NCI-H526 (cell line): ENCODE data around the gene CDKL4.
"Not testable (repeated sequence)": the region's sequence is repeated elsewhere in the genome, so short reads cannot be mapped to it uniquely, and the experiment has no call there.

Source experiments
- DNase-seq, 2 experiments: peaks; one replicate each; lab custom pipeline; 2025; lab: John Stamatoyannopoulos, UW

Gene CDKL4

DNA sequence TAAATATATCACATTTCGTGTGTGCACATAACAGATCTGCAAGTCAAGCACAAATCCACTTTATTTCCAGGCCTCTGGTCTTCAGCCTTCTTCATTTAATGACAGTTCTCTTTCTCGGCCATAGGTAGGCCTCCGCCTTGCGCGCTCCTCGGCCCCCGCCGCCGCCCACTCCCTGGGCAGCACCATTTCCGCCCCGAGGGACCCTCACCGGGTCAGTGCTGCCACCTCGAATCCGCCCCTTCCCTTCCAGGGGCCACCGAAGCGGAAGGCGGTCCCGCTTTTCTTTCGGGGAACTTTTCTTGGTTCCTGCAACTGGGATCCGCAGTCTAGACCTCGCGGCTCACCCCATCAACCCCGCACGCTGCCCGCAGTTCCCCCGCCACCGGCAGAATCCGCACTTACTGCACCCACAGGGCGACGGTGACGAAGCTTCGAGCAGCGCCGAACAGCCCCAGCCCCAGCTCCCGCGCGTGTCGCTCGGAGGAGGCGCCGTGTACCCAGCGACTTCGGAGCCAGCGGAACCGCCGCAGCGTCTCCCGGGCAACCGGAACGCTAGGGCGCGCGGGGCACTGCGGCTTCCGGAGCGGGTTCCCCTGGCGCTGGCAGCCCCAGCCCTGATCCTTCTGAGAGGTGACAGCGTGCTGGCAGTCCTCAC is at the start of gene CDKL4:
Gene CDKL4 (minus strand): TSS at position 502 of the 655 bp plus-strand sequence.
- DNase-seq = peak; percentile 4 to 67

DNA sequence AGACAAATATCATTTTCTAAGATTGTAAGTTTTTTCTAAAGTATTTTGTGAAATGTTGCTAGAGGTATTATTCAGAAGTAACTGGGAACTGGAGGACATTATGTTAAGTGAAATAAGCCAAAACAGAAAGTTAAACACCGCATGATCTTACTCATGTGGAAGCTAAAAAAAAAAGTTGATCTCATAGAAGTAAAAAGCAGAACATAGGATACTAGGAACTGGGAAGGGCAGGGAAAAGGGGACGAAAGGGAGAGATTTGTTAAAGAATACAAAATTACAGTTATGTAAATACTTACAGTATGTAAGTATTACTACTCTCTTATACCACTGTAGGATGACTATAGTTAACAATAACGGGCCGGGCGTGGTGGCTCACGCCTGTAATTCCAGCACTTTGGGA is 46.7 kb upstream of the CDKL4 start:
- DNase-seq = no peak

DNA sequence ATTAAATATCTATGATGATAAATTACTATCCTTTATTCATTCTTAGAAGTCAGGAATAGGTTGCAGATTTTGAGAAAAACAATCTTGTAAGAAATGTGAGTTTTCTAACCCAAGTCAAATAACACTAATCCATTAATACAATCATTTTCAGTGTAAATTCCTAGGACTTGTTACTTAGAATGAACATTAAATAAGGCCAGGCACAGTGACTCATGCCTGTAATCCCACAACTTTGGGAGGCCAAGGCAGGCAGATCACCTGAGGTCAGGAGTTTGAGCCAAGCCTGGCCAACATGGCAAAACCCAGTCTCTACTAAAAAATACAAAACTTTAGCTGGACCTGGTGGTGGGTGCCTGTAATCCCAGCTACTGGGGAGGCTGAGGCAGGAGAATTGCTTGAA is 45.8 kb upstream of the CDKL4 start:
- DNase-seq = no peak

DNA sequence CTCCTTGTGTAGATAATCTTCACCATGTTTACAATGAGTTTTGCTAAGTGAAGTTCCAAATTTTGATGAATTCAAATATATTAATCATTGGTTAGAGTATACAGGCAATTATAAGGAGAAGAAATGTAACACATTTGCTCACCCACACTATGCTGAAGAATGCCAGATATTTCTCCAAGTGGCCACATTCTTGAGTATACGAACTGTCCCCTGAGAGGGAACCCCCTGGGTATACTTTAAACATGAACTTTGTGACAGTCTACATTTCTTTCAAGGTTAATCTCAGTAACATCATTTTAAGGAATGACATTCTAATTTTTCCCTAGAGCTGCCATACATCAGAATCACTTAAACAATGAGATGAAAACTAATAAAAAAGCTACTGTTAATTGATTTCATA is 39.8 kb upstream of the CDKL4 start:
- DNase-seq = no peak

DNA sequence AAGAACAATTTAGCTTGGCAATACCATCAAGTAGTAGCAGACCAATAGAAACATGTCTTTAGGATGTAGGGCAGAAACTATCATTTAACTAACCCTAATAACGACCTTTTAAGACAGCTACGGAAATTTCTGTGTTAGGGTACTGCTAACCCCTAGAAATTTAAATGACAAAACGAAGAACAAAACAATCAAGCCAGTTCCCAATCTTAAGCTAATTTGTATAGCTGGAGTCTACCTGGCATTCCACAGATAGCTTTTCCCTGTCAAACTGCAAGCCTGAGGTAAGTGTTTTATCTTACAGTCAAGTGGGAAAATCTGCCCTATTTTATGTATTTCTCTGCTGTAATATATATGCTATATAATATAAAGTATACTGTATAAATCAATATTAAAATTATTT is 37.6 kb upstream of the CDKL4 start:
- DNase-seq = no peak

DNA sequence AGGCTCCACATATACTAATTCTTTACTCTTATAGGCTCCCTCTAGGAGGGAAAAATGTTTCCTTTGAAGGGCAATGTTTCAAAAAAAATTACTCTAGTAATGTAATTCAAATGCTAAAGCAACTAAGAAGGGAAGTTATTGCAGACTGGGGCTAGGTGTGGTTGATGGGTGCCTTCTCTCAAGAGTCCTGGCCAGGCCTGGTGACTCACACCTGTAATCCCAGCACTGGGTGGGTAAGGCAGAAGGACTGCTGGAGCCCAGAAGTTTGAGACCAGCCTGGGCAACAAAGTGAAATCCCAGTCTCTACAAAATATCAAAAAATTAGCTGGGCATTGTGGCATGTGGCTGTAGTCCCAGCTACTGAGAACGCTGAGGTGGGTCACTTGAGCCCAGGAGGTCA is 31.2 kb upstream of the CDKL4 start:
- DNase-seq = no peak

DNA sequence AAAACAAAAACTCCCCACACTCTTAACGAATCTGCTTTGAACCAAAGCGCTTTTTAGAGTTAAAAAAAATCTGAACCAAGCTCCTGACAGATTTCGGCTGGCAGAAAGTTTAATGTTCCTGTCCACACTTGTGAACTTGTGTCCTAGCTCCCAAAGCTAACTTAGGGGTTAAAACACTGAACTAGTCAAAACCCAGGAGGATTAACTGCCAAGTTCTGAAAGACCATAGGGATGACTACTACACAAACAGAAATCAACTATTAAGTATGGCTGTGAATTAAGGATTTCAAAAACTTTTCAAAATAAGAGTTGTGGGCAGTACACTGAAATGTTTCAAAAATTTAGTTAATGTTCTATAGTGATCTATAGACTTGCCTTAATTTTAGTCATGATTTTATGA is 26.2 kb upstream of the CDKL4 start:
- no peak for DNase-seq

DNA sequence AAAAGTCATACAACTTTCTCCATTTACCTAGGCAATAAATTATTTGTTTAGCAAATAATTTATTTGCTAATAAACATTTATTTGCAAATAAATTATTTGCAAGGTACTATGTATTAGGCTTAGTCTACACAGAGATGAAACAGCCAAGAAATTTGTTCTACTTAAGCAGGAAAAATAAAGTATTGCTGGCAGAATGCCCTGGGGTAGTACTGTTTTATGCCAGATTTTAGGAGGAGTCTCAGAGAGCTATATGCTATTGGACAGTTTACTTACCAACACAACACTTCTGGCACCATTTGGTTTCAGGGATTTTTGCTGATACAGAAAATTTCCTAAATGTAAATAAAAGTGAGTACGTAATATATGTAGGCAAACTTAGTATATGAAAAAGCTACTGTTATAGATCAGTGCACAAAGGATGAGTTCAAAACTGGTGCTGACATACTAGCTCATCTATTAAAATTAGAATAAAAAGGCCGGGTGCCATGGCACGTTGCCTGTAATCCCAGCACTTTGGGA is 23.2 kb upstream of the CDKL4 start:
- DNase-seq = no peak

DNA sequence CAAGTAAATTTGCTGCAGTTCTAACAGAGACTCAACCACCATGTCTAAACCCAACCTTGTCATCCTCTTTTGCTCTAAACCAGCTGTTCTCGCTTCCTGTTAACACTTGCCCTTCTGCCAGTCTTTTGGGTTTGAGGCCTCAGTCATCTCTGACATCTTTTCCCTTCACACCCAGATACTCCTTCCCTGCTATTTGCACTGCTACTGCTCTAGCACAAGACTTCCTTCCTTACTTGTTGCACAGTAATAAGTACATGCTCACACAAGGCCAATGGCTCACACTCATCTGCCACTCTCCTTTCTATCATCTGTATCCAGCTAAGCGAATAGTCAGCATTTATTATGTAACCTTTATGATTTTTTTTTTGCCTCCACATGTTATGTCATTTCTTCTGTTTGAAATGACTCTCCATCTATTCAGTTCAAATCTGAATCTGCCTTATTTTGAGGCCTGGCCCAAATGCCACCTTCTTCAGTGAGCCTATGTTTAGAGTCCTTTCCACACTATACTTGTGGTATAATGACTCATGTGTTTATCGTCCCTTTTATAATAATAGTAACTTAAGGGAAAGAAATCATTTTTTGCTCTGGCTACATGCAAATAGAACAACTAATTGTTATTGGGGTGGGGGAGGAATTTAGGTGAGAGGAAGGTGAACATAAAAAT is 22.5 kb upstream of the CDKL4 start:
- DNase-seq = no peak

DNA sequence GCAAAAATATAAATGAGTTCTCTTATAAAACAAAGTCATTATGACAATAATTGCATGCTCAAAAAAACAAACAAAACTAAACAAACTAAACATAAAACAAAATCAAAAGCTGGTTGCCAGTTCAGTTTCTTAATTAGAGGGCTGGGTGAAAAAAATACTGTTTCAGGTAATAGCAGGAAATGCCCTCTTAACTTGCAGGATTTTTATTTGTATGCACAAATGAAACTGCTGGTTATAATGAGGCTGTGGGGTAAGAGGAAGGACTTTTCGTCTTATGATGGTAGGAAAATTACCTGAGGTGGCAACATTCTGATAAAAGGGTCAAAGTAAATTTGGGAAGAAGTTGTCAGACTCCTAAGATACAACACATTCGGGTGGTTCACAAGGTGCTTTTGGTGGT is 21.5 kb upstream of the CDKL4 start:
- DNase-seq = no peak

DNA sequence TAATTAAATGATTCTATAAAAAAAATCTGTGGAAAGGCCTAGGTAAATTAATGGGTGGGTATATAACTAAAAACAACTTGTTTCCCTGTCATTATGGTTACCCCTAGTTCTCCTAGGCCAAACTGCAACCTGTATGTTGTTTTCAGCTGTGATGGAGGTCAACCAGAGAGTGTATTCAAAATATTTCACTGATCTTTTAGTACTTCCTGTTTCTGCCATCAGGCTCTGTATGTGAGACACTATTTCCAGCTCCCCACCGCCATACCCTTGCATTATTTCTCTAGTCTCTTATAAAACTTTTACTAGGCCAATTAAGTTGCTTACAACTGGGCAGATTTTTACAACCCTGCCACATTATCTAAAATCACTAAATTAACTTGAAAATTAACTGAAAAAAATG is 21.0 kb upstream of the CDKL4 start:
- DNase-seq = no peak

DNA sequence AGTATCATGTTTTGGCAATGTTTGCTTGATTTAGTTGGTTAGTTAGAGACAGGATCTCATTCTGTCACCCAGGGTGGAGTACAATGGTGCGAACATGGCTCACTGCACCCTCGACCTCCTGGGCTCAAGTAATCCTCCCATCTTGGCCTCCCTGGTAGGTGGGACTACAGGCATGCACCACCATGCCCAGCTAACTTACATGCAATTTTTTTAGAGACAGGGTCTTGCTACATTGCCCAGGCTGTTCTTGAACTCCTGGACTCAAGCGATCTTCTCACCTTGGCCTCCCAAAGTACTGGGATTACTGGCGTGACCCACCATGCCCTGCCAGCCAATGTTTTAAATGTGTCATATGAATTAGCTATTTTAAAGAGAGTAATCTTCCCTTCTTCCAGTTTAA is 16.3 kb upstream of the CDKL4 start:
- DNase-seq = no peak

DNA sequence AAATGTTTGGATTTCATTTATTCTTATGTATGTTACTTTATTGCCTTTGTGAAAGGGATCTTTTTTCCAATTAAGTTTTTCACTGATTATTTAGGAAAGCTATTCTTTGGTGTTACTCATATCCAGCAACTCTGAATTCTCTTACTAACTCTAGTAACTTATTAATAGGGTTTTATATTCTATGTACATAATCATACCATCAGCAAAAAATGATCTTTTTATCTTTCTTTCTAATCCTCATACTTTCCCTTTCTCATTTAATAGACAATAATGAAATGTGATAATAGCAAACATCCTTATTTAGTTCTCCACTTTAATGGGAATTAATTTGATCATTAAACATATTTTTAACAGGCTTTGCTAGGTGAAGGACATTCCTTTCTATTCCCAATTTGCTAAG is 12.3 kb upstream of the CDKL4 start:
- no peak for DNase-seq

DNA sequence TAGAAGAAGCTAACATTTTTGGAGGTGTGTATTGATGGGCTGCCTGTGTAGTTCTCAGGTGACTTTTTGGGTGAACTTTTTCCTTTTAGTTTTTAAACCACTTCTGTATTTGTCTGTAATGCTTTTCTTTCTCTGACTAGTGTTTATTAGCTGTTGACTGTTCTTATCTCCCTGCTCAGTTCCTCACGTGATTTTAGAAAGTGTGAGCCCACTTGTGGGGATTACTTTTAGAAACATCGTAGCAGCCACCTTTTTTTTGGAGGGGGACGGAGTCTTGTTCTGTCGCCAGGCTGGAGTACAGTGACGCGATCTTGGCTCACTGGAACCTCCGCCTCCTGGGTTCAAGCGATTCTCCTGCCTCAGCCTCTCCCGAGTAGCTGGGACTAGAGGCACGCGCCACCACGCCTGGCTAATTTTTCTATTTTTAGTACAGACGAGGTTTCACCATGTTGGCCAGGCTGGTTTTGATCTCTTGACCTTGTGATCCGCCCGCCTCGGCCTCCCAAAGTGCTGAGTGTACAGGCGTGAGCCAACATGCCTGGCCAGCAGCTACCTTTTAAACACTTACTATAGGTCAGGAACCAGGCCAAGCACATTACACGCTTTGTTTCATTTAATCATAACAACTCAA is 9.2 kb upstream of the CDKL4 start:
- DNase-seq = no peak

DNA sequence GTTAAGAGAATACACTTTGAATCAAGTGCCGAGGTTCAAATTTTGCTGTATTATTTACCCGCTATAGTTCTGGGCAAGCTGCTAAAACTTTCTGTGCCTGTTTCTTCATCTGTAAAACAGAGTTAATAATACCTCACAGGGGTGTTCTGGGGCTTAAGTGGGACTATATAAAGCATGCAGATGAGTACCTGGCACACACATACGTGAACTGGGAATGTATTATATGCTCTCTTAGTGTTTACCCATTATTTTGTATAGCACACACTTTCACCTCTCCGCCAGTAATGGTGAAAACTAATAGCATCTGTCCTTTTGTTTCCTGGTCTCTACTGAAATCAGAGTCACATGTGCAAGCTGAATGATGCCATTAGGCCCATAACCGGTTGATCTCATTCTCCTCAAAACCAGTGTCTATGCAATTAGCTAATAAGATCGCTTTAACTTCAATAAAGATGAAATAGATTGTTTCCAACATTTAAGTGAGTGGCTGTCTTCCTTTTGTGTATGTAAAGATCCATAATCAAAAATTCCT is 3.8 kb upstream of the CDKL4 start:
- DNase-seq = no peak

DNA sequence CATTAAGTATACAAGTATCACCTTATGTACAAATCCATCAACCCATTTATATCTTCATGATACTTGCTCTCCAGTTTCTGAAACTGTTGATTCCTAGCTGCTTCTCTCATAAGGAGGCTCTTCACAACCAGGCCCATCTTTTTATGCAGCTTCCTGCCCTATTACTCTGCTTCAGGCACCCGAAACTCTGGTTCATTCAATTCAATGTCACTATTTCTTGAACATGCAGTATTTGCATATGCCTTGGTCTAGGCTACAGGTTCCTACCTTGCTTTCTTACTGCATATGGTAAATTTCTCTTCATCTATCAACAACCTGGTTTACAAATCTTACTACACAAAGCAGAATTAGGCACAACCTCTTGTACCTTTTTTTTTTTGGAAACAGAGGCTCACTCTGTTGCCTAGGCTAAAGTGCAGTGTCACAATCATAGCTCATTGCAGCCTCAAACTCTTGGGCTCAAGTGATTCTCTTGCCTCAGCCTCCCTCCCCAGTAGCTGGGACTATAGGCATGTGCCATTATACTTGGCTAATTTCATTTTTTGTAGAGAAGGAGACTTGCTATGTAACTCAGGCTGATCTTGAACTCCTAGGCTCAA is 2.7 kb upstream of the CDKL4 start:
- DNase-seq = no peak

DNA sequence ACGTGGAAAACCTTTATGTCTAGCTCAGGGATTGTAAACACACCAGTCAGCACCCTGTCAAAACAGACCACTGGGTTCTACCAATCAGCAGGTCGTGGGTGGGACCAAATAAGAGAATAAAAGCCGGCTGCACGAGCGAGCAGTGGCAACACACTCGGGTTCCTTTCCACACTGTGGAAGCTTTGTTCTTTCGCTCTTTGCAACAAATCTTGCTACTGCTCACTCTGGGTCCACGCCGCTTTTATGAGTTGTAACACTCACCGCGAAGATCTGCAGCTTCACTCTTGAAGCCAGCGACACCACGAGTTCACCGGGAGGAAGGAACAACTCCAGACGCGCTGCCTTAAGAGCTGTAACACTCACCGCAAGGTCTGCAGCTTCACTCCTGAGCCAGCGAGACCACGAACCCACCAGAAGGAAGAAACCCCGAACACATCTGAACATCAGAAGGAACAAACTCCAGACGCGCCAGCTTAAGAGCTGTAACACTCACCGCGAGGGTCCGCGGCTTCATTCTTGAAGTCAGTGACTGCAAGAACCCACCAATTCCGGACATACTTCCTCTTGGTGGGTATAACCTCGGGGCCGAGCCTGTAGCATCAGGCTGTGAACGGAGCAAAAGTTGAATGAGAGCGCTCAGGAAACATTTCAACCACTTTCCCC is 1.3 kb upstream of the CDKL4 start:
- DNase-seq = not testable (repeated sequence)

DNA sequence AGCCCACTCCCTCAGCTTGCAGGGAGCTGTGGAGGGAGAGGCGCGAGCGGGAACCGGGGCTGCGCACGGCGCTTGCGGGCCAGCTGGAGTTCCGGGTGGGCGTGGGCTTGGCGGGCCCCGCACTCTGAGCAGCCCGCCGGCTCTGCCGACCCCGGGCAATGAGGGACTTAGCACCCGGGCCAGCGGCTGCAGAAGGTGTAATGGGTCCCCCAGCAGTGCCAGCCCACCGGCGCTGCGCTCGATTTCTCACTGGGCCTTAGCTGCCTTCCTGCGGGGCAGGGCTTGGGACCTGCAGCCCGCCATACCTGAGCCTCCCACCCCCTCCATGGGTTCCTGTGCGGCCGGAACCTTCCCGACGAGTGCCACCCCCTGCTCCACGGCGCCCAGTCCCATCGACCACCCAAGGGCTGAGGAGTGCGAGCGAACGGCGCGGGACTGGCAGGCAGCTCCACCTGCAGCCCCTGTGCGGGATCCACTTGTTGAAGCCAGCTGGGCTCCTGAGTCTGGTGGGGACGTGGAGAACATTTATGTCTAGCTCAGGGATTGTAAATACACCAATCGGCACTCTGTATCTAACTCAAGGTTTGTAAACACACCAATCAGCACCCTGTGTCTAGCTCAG is 582 bp upstream of the CDKL4 start:
- not testable (repeated sequence) for DNase-seq

DNA sequence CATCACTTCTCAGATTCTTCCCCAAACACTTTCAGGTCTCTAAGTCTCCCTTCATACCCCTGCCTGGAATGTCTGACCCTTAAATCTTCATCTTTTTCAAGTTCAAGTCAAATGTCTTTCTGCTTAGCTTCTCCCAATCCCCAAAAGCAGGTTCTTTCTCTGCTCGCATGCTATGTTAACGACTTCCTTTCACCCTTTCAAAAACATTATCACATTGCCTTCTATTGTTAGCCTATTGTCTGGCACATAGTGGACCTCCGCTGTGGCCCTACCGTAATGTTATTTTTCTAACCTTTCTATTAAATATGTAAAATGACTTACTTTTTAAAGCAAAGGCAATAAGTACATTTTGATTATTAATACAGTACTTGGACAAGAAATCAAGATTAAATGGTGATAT is 2.2 kb downstream of the CDKL4 start:
- no peak for DNase-seq

DNA sequence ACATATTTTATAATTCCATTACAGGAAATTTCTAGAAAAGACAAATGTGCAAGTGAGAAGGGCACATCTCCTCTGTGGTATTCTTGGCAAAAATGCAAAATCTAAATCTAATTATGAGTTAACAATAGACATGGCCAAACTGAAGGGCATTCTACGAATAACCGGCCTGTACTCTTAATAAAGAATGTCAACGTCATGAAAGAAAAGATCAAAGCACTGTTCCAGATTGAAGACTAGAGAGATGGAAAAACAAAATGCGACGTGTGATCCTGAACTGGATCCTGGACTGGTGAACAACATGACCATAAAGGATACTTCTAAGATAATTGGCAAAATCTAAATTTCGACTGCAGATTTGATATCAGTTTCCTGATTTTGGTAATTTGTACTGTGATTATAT is 3.0 kb downstream of the CDKL4 start:
- no peak for DNase-seq

DNA sequence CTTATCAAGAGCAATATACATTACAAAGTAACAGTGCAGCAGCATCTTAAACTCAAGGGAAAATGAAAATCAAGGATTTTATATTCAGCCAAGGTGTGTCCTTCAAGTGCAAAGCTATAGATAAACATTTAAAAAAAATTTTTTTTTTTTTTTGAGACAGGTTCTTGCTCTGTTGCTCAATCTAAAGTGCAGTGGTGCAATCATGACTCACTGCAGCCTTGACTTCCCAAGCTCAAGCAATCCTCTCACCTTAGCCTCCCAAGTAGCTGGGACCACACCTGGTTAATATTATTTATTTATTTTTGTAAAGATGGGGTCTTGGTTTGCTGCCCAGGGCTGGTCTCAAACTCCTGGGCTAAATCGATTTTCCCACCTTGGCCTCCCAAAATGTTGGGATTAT is 9.0 kb downstream of the CDKL4 start:
- no peak for DNase-seq

DNA sequence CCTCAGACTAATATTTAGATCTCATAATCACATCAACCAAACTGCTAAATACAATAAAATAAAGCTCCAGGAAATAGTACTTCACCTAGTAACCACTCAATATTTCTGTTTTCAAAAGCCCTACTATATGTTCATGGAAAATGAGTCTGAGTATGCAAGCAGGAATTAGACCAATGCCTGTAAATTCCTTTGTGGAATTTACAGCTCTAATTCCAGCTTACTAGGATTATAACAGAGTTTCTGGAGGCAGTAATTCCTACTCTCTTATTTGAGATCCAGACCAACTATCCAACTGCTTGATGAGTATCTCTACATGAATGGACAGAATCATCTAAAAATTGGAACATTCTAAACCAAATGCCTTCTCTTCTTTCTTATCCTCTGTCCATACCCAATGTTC is 11.6 kb downstream of the CDKL4 start:
- DNase-seq = no peak
